Colon (tissue), 2 donors: Measurements from ENCODE around the gene TSPAN18.

ENCODE experiments used
- FAIRE-seq: peaks from 2 replicates; lab custom pipeline; 2012; peaks lifted over from hg19 to GRCh38; lab: Jason Lieb, UNC
- donor health status: control.
- donor health status: control.

Gene TSPAN18

GRCh38 chr11:44916331-44916730, 189.6 kb downstream of the TSPAN18 start:
- no peak for FAIRE-seq

DNA sequence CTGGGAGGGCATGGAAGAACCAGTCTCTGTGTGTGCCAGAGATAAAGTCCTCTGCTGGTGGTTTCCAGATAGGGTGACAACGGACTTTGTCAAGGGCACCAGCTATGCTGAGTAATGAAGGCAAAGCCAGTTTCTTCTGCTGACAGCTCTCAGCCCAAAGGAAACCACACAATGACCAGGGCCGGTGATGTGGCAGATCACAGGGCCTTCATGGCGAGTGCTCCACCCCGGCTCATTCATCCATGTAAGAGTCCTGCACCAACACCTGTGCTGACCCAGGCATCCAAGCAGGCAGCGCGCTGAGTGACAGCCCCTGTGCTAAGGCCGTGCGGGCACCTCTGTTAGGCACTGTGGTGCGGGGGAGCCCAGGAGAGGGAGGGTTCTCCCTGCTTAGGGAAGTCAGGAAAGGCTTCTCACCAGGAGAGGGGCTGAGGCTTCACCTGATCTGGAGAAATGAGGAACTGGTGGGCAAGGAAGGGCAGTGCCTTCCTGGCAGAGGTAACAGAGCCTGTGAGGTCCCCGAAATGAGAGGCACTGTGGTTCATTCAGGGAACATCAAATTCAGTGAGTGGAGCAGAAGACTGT, 190.1 kb downstream of the TSPAN18 start:
- FAIRE-seq, result no peak

- no peak for FAIRE-seq
Observed at GRCh38 chr11:44917741-44918140, 191.0 kb downstream of the TSPAN18 start.

GRCh38 chr11:44920451-44920850, 193.7 kb downstream of the TSPAN18 start:
- no peak for FAIRE-seq

DNA sequence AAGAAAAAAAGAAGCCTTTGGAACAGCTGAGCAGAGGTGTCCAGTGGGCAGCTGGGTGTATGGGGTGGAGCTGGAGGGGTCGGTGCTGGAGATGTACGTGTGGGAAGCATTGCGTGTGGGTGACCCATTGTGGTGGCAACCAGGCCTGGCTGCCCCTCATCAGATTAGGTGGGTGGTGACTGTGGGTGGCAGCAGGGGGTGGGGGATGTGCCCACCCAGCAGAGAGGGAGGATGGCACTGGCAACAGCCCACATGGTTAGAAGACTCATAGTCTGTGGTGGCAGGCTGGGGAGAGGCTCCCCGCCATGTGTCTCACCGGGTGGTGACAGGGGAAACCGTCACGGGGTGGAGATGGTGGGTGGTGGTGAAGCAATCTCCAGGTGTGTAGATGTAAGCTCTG, 196.4 kb downstream of the TSPAN18 start:
- FAIRE-seq, result no peak

DNA sequence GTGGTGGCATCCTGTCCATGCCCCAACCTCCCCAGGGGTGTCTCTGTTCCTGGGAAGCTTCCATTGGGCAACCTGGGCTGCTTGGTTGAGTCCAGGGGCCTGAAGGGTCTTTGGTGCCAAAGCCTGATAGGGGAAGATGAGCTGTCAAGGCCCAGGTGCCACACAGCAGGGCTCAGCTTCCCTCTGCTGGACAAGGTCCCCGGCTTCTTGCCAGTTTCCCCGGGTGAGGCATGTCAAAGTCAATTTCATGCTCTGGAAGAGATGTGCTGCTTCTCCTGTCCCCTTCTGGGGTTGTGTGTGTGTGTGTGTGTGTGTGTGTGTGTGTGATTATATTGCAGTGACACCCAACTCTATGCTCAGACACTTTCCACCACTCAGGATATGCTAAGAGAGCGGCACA, 197.0 kb downstream of the TSPAN18 start:
- no peak for FAIRE-seq

GRCh38 chr11:44926036-44926435, 199.3 kb downstream of the TSPAN18 start:
- FAIRE-seq, result no peak

- no peak for FAIRE-seq
Observed at GRCh38 chr11:44927174-44927661, 200.5 kb downstream of the TSPAN18 start.

- no peak for FAIRE-seq
Observed at GRCh38 chr11:44928144-44928543, 201.4 kb downstream of the TSPAN18 start.

- no peak for FAIRE-seq
Observed at GRCh38 chr11:44928816-44929215, 202.1 kb downstream of the TSPAN18 start.

- no peak for FAIRE-seq
Observed at GRCh38 chr11:44930588-44931302, 204.0 kb downstream of the TSPAN18 start.

GRCh38 chr11:44931466-44931865, 204.7 kb downstream of the TSPAN18 start:
- FAIRE-seq, result no peak

- FAIRE-seq, result no peak
Observed at GRCh38 chr11:44934110-44934509, 207.3 kb downstream of the TSPAN18 start.

GRCh38 chr11:44934735-44935250, 208.0 kb downstream of the TSPAN18 start:
- no peak for FAIRE-seq

DNA sequence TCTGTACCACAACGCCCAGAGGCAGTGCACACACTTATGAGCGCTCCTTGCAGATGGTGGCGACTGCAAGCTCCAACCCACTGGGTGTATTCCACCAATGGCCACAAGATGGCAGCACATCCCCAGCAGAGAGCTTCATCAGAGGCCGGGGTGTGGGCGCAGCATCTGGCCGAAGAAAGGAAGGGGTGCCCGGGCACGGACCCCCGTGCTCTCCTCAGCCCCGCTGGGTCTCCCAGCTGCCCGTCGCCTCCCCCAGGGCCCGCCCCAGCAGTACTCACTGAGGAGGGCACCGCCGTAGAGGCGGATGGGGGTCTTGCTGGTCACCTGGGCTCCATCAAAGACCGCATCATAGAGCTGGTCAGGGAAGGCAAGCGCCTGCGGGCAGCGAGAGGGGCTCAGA, 209.8 kb downstream of the TSPAN18 start:
- no peak for FAIRE-seq

GRCh38 chr11:44936951-44937543, 210.3 kb downstream of the TSPAN18 start:
- no peak for FAIRE-seq

- FAIRE-seq, result no peak
Observed at GRCh38 chr11:44938066-44938691, 211.4 kb downstream of the TSPAN18 start.

DNA sequence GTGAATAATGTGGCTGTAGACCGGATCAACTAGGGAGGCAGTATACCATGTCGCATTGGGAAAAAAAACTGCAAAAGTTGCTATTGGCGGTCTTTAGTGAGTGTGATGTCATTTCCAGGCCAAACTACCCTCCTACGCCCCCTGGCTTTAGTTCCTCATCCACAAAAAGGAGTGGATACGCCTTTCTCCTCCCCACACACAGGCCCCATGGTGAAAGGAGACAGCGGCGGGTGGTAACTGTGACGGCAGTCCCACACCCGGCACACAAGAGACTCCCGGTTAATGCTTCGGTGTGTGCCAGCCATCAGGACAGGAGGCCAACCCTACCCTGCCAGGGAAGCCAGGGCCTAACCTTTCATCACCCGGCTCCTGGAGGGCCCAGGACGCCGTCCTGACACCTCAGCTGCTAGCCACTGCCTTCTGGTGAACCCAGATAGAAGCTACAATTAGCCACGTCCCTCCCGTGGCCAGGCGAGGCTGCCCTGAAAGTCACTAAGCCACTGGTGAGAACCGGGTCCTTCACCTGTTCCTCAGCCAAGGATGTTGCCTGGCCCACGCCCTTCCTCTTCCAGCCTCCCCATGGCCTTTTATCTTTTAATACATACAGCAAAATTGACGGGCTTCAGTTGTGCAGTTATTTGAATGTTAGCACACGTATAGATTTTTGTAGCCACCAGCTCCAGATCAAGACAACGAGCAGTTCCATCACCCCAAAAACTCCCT, 213.1 kb downstream of the TSPAN18 start:
- no peak for FAIRE-seq

- no peak for FAIRE-seq
Observed at GRCh38 chr11:44940404-44940803, 213.6 kb downstream of the TSPAN18 start.

DNA sequence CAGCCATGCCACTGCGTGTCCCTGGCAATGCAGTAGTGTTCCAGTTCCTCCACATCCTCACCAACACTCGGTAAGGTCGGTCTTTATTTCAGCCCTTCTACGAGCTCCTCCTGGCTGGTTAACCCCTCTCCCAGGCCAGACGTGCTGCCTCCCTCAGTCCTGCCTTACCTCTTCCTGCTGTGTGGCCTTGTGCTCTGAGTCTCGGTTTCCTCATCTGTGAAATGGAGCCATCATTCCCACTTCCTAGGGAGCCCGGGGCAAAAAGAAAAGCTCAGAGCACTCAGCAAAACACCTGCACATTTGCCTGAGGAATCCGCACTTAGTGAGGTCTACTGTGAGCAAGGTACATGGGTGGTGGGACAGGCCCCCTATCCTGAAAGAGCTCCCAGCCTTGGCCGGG, 214.1 kb downstream of the TSPAN18 start:
- no peak for FAIRE-seq

GRCh38 chr11:44941259-44942021, 214.7 kb downstream of the TSPAN18 start:
- FAIRE-seq, result no peak
